Spleen (tissue), 7 donors: ENCODE data around the gene JMY.

Experiments used
- POLR2A ChIP-seq, 3 donors: fragments of 450-650 bp; IDR thresholded peaks; one replicate each; pipeline ENCODE4 v1.5.1; 2017; ENCODE audit warnings: antibody characterized with exemption in 3 of 3, mild to moderate bottlenecking in 1 of 3
- TF ChIP-seq, protein P1 (sequence below), 11 experiments: fragments of 200-600 bp in 7 of 11; fragments of 450-650 bp in 4 of 11; sonication (generic) in 4 of 11; IDR thresholded peaks in 8 of 11; conservative IDR thresholded peaks in 3 of 11; 1 replicate in 7 of 11; 2 replicates in 4 of 11; pipeline versions ENCODE4 v1.4.0 to v1.8.0; 2016 to 2021; ENCODE audit warnings: antibody characterized with exemption in 11 of 11, inconsistent platforms in 4 of 11, mild to moderate bottlenecking in 1 of 11
- donor health status: DM: no; HTN: no; CAD: no; lungs with moderate emphysema.
- donor health status: DM: no; HTN: no; CAD: no.
- donor health status: DM: no; HTN: no; CAD: no.

DNA sequence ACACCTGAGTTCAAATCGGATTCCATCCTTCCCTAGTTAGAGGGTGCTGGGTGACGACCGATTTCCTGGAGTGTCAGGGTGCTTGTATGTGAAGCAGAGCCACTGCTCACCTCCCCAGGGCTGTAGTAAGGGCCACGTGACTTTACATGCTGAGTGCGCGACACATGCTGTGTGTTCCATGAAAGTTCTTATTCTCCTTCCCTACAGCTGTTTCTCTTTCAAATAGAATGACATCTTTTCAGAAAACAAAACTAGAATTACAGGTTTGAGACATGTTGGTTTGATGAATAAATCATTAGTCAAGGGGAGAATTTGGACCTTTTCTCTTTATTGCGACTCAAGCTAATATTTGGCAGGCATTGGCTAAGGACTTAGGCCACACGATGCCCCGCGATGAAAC lies 113.1 kb downstream of the JMY start:
- TF ChIP-seq, protein P1, sequence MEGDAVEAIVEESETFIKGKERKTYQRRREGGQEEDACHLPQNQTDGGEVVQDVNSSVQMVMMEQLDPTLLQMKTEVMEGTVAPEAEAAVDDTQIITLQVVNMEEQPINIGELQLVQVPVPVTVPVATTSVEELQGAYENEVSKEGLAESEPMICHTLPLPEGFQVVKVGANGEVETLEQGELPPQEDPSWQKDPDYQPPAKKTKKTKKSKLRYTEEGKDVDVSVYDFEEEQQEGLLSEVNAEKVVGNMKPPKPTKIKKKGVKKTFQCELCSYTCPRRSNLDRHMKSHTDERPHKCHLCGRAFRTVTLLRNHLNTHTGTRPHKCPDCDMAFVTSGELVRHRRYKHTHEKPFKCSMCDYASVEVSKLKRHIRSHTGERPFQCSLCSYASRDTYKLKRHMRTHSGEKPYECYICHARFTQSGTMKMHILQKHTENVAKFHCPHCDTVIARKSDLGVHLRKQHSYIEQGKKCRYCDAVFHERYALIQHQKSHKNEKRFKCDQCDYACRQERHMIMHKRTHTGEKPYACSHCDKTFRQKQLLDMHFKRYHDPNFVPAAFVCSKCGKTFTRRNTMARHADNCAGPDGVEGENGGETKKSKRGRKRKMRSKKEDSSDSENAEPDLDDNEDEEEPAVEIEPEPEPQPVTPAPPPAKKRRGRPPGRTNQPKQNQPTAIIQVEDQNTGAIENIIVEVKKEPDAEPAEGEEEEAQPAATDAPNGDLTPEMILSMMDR (IDR thresholded peaks at IDR 0.05 in 8 of 11, conservative IDR thresholded peaks at IDR 0.05 in 3 of 11), result no peak
- TF ChIP-seq POLR2A (IDR thresholded peaks at IDR 0.05), result no peak
